Measurements from ENCODE around the gene NUDT9. TPM values are rescaled to one million over a fixed set of nuclear protein-coding genes. Genes with fewer than 3 reads are reported as not detected.
A peak's percentile ranks its signal among the peaks of the same experiment; 100 is the strongest.

The NUDT9 gene
- total RNA-seq, 1 experiment from 2014 or later, result 28.7 TPM

DNA sequence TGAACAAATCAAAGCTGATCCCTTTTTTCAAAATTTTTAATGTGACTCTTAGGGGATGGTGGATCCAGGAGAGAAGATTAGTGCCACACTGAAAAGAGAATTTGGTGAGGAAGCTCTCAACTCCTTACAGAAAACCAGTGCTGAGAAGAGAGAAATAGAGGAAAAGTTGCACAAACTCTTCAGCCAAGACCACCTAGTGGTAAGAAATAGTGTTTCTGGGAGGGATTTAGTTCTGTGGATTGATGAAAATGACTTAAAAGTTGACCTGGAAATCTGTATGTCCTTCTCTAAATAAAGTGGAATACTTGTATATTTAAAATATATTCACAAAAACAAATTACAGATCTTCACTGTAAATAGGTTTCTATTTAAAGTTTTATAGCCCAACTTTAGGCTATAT lies 29.2 kb downstream of the NUDT9 start:
- TF ChIP-seq, protein P1, sequence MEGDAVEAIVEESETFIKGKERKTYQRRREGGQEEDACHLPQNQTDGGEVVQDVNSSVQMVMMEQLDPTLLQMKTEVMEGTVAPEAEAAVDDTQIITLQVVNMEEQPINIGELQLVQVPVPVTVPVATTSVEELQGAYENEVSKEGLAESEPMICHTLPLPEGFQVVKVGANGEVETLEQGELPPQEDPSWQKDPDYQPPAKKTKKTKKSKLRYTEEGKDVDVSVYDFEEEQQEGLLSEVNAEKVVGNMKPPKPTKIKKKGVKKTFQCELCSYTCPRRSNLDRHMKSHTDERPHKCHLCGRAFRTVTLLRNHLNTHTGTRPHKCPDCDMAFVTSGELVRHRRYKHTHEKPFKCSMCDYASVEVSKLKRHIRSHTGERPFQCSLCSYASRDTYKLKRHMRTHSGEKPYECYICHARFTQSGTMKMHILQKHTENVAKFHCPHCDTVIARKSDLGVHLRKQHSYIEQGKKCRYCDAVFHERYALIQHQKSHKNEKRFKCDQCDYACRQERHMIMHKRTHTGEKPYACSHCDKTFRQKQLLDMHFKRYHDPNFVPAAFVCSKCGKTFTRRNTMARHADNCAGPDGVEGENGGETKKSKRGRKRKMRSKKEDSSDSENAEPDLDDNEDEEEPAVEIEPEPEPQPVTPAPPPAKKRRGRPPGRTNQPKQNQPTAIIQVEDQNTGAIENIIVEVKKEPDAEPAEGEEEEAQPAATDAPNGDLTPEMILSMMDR (IDR thresholded peaks at IDR 0.05; ENCODE audit: insufficient read depth in 1 of 2, low read depth in 1 of 2, low read length in 1 of 2, severe bottlenecking in 1 of 2, unreplicated experiment in 1 of 2), result peak in 1 of 2 experiments; percentile 15
- Histone ChIP-seq H3K9me3 (no peaks in the 10 kb centered on the region), H3K36me3 (ENCODE audit: control insufficient read depth, insufficient read depth, low read length) (no peaks in the 10 kb centered on the region), H3K4me1 (peaks cover 7% of the 10 kb centered on the region; the same call in 1 of the 2 replicates), H3K4me3 (ENCODE audit: low read depth, low read length) (no peak overlapping the region), H3K27me3 (replicated peaks; ENCODE audit: control insufficient read depth, insufficient read depth, low read length) (no peaks in the 10 kb centered on the region)
- peaks cover 6% of the 10 kb centered on the region for H3K4me1 Mint-ChIP-seq (ENCODE audit: low read depth, unreplicated experiment)
- ChIA-PET CTCF (no interaction called here), POLR2A (no interaction called here)
- H3K27ac Mint-ChIP-seq (ENCODE audit: unreplicated experiment), result no peak overlapping the region
- H3K9me3 Mint-ChIP-seq (ENCODE audit: unreplicated experiment), result no peaks in the 10 kb centered on the region
- no peak overlapping the region for H3K4me3 Mint-ChIP-seq (ENCODE audit: unreplicated experiment)
- intact Hi-C loops (cut with micrococcal nuclease; ENCODE audit: unreplicated experiment), result no loop called here
- peaks cover 13% of the 10 kb centered on the region for H3K36me3 Mint-ChIP-seq (ENCODE audit: insufficient read depth, unreplicated experiment)
- no TSS peak for BruUV-seq (replicated peaks)
- H3K27me3 Mint-ChIP-seq (ENCODE audit: insufficient read depth, unreplicated experiment), result no peaks in the 10 kb centered on the region
- no peak for DNase-seq

DNA sequence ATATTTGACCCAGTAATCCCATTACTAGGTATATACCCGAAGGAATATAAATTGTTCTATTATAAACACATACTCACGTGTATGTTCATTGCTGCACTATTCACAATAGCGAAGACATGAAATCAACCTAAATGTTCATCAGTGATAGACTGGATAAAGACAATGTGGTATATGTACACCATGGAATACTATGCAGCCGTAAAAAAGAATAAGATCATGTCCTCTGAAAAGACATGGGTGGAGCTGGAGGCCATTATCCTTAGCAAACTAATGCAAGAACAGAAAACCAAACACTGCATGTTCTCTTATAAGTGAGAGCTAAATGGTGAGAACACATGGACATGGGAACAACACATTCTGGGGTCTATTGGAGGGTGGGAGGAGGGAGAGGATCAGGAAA lies 36.5 kb downstream of the NUDT9 start:
- Histone ChIP-seq H3K27me3 (replicated peaks; ENCODE audit: control insufficient read depth, insufficient read depth, low read length) (no peaks in the 10 kb centered on the region), H3K9me3 (no peaks in the 10 kb centered on the region), H3K4me1 (peaks cover 13% of the 10 kb centered on the region), H3K4me3 (ENCODE audit: low read depth, low read length) (no peak overlapping the region), H3K36me3 (ENCODE audit: control insufficient read depth, insufficient read depth, low read length) (no peaks in the 10 kb centered on the region; the same call in 1 of the 2 replicates)
- intact Hi-C loops (cut with micrococcal nuclease; ENCODE audit: unreplicated experiment), result no loop called here
- no TSS peak for BruUV-seq (replicated peaks)
- Mint-ChIP-seq H3K36me3 (ENCODE audit: insufficient read depth, unreplicated experiment) (peaks cover 6% of the 10 kb centered on the region), H3K4me3 (ENCODE audit: unreplicated experiment) (no peak overlapping the region), H3K27me3 (ENCODE audit: insufficient read depth, unreplicated experiment) (no peaks in the 10 kb centered on the region), H3K9me3 (ENCODE audit: unreplicated experiment) (no peaks in the 10 kb centered on the region), H3K27ac (ENCODE audit: unreplicated experiment) (no peak overlapping the region), H3K4me1 (ENCODE audit: low read depth, unreplicated experiment) (no peaks in the 10 kb centered on the region)
- TF ChIP-seq, protein P1 (IDR thresholded peaks at IDR 0.05; ENCODE audit: insufficient read depth in 1 of 2, low read depth in 1 of 2, low read length in 1 of 2, severe bottlenecking in 1 of 2, unreplicated experiment in 1 of 2), result no peak
- DNase-seq, result no peak
- ChIA-PET POLR2A (no interaction called here), CTCF (no interaction called here)

DNA sequence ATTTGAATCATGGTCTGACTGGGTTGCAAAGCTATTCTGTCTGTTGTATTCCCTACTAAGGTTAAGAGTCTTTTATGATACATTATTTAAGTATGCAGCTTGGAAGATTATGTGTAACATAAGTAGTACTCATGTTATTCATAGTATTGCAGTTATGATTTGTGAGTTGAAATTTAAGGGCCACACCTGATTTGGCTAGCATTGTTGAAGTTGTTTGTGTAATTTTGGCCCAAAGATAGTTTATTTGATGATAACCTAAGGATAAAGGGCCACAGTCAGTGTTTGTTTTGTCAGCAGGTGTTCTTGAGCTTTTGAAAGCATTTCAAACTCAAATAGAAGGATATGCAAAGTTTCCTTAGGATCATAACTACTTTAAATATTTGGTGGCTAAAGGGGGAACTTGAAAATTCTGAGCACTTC lies 38.9 kb downstream of the NUDT9 start:
- Histone ChIP-seq H3K27me3 (replicated peaks; ENCODE audit: control insufficient read depth, insufficient read depth, low read length) (no peaks in the 10 kb centered on the region), H3K4me1 (peaks cover 9% of the 10 kb centered on the region), H3K36me3 (ENCODE audit: control insufficient read depth, insufficient read depth, low read length) (no peaks in the 10 kb centered on the region; the same call in 1 of the 2 replicates), H3K4me3 (ENCODE audit: low read depth, low read length) (no peak overlapping the region), H3K9me3 (no peaks in the 10 kb centered on the region)
- Mint-ChIP-seq H3K27me3 (ENCODE audit: insufficient read depth, unreplicated experiment) (no peaks in the 10 kb centered on the region), H3K4me1 (ENCODE audit: low read depth, unreplicated experiment) (no peaks in the 10 kb centered on the region), H3K9me3 (ENCODE audit: unreplicated experiment) (no peaks in the 10 kb centered on the region), H3K36me3 (ENCODE audit: insufficient read depth, unreplicated experiment) (peaks cover 6% of the 10 kb centered on the region), H3K27ac (ENCODE audit: unreplicated experiment) (no peak overlapping the region), H3K4me3 (ENCODE audit: unreplicated experiment) (no peak overlapping the region)
- ChIA-PET CTCF (no interaction called here), POLR2A (interaction anchor here (1.0 kb wide), 1 partner anchor 39 kb away, joined by 3 read pairs; the partner anchor contains the start of gene NUDT9)
- BruUV-seq (replicated peaks), result no TSS peak
- TF ChIP-seq, protein P1 (IDR thresholded peaks at IDR 0.05; ENCODE audit: insufficient read depth in 1 of 2, low read depth in 1 of 2, low read length in 1 of 2, severe bottlenecking in 1 of 2, unreplicated experiment in 1 of 2), result no peak
- intact Hi-C loops (cut with micrococcal nuclease; ENCODE audit: unreplicated experiment), result loop anchor here (2.0 to 5.0 kb wide), 2 partner anchors 14 to 69 kb away; partner anchors contain the start of gene HSD17B11
- no peak for DNase-seq
